Prostate gland (tissue), 2 donors: ENCODE data around the gene HDGFL3. TPM values are rescaled to one million over a fixed set of nuclear protein-coding genes. Genes with fewer than 3 reads are reported as not detected.

Experiments
- DNase-seq: peaks from one replicate; pipeline ENCODE4 v3.0.0-alpha.2; 2019; ENCODE audit warnings: low spot score
- H3K27ac ChIP-seq, 2 donors: fragments of 200-600 bp; sonication (generic); 2 replicates each; pipeline ENCODE4 v1.5.1; 2017 to 2019
- H3K27me3 ChIP-seq: fragments of 200-600 bp; sonication (generic); replicated peaks from 2 replicates; pipeline ENCODE4 v1.5.1; 2019; ENCODE audit not compliant: insufficient read depth
- H3K36me3 ChIP-seq, 2 donors: fragments of 200-600 bp; sonication (generic); 1 replicate in 1 of 2; 2 replicates in 1 of 2; pipeline versions ENCODE4 v1.5.1 to v1.8.1; 2017 to 2019
- H3K4me1 ChIP-seq: fragments of 200-600 bp; sonication (generic); replicated peaks from 2 replicates; pipeline ENCODE4 v1.5.1; 2019
- H3K4me3 ChIP-seq, 2 donors: fragments of 200-600 bp; sonication (generic); 2 replicates each; pipeline ENCODE4 v1.5.1; 2017 to 2019
- H3K9me3 ChIP-seq: fragments of 200-600 bp; sonication (generic); 2 replicates; pipeline ENCODE4 v1.5.1; 2017
- CTCF ChIP-seq, 4 experiments: fragments of 200-600 bp in 2 of 4; fragments of 450-650 bp in 2 of 4; sonication (generic) in 2 of 4; IDR thresholded peaks; 1 replicate in 3 of 4; 2 replicates in 1 of 4; pipeline ENCODE4 v1.5.1; 2016 to 2019; ENCODE audit warnings: antibody characterized with exemption in 4 of 4, mild to moderate bottlenecking in 2 of 4, moderate library complexity in 2 of 4
- POLR2A ChIP-seq: fragments of 450-650 bp; IDR thresholded peaks from one replicate; pipeline ENCODE4 v1.6.1; 2016; ENCODE audit warnings: antibody characterized with exemption, mild to moderate bottlenecking
- POLR2AphosphoS5 ChIP-seq: sonication (generic); formaldehyde crosslinking; IDR thresholded peaks from one replicate; pipeline ENCODE4 v1.6.1; 2017; ENCODE audit warnings: antibody characterized with exemption
- WGBS: methylation state at CpG from one replicate; pipeline ENCODE4 v1.1.5; 2018; 5-methylcytosine and 5-hydroxymethylcytosine counted together
- intact Hi-C: fragments of 100-400 bp; cut with DNase I; formaldehyde crosslinking; loops from one replicate; pipeline ENCODE4 v1.14.2; 2022
- total RNA-seq, 2 donors: library from RNA; depleted of rRNA; stranded (reverse); fragments of >200 nt; gene quantifications; one replicate each; pipeline ENCODE4 v1.1.0, GENCODE V29; 2016

The HDGFL3 gene
- total RNA-seq, 2 donors from 2014 or later: 19.4 to 55.4 TPM

GRCh38 chr15:83105440-83105839 is 102.2 kb downstream of the HDGFL3 start:
- WGBS: 67% methylated on average over 1 of the region's 1 CpG
- H3K27me3 ChIP-seq: no peaks in the 10 kb centered on the region
- H3K27ac ChIP-seq: no peak overlapping the region
- no peak overlapping the region for H3K4me3 ChIP-seq
- DNase-seq: no peak
- TF ChIP-seq POLR2A: no peak
- H3K9me3 ChIP-seq: no peaks in the 10 kb centered on the region
- intact Hi-C loops: no loop called here
- H3K4me1 ChIP-seq: no peaks in the 10 kb centered on the region
- no peaks in the 10 kb centered on the region for H3K36me3 ChIP-seq

GRCh38 chr15:83104141-83104540 is 103.5 kb downstream of the HDGFL3 start:
- no peaks in the 10 kb centered on the region for H3K27me3 ChIP-seq
- TF ChIP-seq POLR2AphosphoS5 (no peak), POLR2A (no peak), CTCF (IDR thresholded peaks at IDR 0.05) (no peak)
- H3K9me3 ChIP-seq: no peaks in the 10 kb centered on the region
- H3K4me1 ChIP-seq: no peaks in the 10 kb centered on the region
- no peak overlapping the region for H3K27ac ChIP-seq
- no peak overlapping the region for H3K4me3 ChIP-seq
- intact Hi-C loops: no loop called here
- no peak for DNase-seq
- 86% methylated on average over 4 of the region's 4 CpGs for WGBS
- H3K36me3 ChIP-seq: no peaks in the 10 kb centered on the region

DNA sequence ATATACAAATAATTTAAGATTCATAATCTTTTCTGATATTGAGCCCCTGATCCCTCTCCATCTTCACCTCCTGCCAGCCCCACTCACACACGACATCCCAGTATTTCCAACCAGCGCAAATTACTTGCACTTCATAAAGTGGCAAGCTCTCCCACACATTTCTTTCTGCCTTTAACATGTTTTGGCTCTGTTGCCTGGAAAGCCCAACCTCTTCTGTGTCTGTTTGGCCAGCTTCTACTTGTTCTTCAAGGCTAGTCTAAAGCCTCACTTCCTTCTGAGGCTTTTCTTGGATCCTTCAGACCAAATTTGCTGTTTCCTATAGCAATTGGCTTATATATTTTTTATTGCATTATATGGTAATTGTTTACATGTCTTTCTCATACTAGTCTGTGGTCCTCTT is 105.3 kb downstream of the HDGFL3 start:
- Histone ChIP-seq H3K27ac (no peak overlapping the region), H3K36me3 (no peaks in the 10 kb centered on the region), H3K4me3 (no peak overlapping the region), H3K4me1 (no peaks in the 10 kb centered on the region), H3K27me3 (no peaks in the 10 kb centered on the region), H3K9me3 (no peaks in the 10 kb centered on the region)
- intact Hi-C loops: no loop called here
- TF ChIP-seq POLR2AphosphoS5 (no peak), CTCF (IDR thresholded peaks at IDR 0.05) (no peak), POLR2A (no peak)
- DNase-seq: no peak
- 46% methylated on average over 2 of the region's 2 CpGs for WGBS

- 81% methylated on average over 2 of the region's 2 CpGs for WGBS
- H3K36me3 ChIP-seq: no peaks in the 10 kb centered on the region
- DNase-seq: no peak
- no peaks in the 10 kb centered on the region for H3K9me3 ChIP-seq
- no peaks in the 10 kb centered on the region for H3K4me1 ChIP-seq
- H3K4me3 ChIP-seq: no peak overlapping the region
- intact Hi-C loops: no loop called here
- TF ChIP-seq POLR2A (no peak), CTCF (IDR thresholded peaks at IDR 0.05) (no peak), POLR2AphosphoS5 (no peak)
- no peaks in the 10 kb centered on the region for H3K27me3 ChIP-seq
- no peak overlapping the region for H3K27ac ChIP-seq
Measured at GRCh38 chr15:83100097-83100646, 107.5 kb downstream of the HDGFL3 start.

- no peaks in the 10 kb centered on the region for H3K4me1 ChIP-seq
- no peaks in the 10 kb centered on the region for H3K9me3 ChIP-seq
- H3K4me3 ChIP-seq: no peak overlapping the region
- no peaks in the 10 kb centered on the region for H3K27me3 ChIP-seq
- TF ChIP-seq CTCF (IDR thresholded peaks at IDR 0.05) (no peak), POLR2A (no peak), POLR2AphosphoS5 (no peak)
- H3K36me3 ChIP-seq: no peaks in the 10 kb centered on the region
- intact Hi-C loops: no loop called here
- WGBS: 77% methylated on average over 2 of the region's 2 CpGs
- no peak overlapping the region for H3K27ac ChIP-seq
- no peak for DNase-seq
Measured at GRCh38 chr15:83099290-83099689, 108.3 kb downstream of the HDGFL3 start.
